ENCODE measurements around the gene ITGB1BP1.

Gene ITGB1BP1

GRCh38 chr2:9423100-9423921, at the start of gene ITGB1BP1, which contains the start of gene CPSF3:
TSS of gene ITGB1BP1 (minus strand) at chr2:9423528. CDS start at chr2:9418697, 4,831 bp downstream.
TSS of gene CPSF3 (plus strand) at chr2:9423654. CDS start at chr2:9423774, 120 bp downstream.
- DNase-seq = peak; percentile 98

DNA sequence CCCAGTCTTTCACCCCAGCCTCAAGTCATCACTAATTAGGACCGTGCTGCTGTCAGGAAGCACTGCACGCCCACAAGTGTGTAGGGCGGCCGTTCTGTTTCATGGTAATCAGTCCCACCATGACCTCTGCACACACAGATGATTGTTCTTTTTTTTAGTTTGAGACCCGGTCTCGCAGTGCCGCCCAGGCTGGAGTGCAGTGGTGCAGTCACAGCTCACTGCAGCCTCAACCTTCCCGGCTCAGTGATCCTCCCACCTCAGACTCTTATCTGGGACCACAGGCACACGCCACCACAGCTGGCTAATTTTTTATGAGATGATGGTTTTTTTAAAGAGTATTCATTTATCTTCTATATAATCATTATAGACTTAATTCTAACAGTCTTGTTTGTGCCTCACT, 49.2 kb upstream of the ITGB1BP1 start:
- DNase-seq = no peak

DNA sequence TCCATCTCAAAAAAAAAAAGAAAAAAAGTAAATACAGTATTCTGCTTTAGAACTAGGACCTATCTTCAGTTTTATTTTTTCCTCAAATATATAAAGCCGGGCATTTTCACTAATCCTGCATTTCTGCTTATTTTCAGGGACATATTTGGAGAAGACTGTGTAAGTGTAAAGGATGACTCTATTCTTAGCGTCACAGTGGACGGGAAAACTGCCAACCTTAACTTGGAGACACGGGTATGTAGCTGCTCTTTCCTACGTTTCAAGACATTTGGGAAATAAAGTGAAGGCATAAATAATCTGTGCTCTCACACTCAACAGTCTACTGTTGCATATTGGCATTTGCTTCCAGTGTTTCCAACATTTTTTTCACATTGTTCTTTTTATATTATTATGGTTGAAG, 47.9 kb upstream of the ITGB1BP1 start:
- DNase-seq = no peak

- DNase-seq = no peak
Measured at GRCh38 chr2:9467687-9468086, 44.4 kb upstream of the ITGB1BP1 start.

DNA sequence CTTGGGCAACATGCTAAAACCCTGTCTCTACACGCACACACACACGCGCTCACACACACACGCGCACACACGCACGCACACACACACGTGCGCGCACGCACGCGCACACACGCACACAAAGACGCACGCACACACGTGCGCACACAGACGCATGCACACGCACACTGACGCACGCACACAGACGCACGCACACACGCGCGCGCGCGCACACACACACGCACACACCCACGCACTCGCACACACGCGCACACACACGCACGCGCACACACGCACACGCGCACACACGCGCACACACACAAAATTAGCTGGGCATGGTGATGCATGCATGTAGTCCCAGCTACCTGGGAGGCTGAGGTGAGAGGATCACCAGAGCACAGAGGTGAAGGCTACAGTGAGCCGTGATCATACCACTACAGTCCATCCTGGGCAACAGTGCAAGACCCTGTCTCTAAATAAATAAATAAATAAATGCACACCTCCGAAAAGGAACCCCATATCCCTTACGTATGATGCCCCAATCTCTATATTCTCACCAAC, 42.9 kb upstream of the ITGB1BP1 start:
- no peak for DNase-seq

- DNase-seq = no peak
Measured at GRCh38 chr2:9465170-9465569, 41.8 kb upstream of the ITGB1BP1 start.

DNA sequence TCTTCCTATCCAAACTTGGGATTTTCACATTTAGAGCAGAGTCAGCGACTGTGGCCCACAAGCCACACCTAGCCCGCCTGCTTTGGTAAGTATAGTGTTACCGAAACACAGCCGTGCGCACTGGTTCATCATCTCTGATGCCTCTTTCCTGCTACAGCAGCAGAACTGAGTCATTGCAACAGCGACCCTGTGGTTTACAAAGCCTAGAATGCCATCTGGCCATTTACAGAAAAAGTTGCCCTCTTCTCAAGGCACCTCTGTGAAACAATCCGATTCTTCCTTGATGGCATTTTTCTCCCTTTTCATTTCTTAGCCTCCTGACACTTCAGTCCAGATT, 40.3 kb upstream of the ITGB1BP1 start:
- DNase-seq = no peak

- DNase-seq = no peak
Measured at GRCh38 chr2:9462886-9463697, 39.8 kb upstream of the ITGB1BP1 start.

DNA sequence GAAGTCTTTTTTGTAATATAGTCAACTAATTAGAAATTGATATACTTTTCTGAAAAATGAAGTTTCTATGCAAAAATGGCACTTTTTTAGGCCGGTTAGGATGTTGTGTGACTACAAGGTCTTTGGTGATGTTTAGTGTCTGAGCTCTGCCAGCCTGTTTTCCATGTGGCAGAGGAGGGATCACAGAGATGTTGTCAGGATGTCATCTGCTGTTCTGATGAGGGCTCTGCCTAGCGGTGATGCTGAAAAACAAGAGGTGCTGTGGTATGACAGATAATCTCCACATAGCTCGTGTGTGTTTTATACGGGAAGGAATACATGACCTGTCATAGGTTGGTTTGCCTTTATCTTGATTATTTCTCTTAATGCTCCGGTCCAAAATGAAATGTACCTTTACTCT, 39.0 kb upstream of the ITGB1BP1 start:
- no peak for DNase-seq

GRCh38 chr2:9461079-9461478, 37.8 kb upstream of the ITGB1BP1 start:
- no peak for DNase-seq

GRCh38 chr2:9460441-9461017, 37.2 kb upstream of the ITGB1BP1 start:
- DNase-seq = no peak

DNA sequence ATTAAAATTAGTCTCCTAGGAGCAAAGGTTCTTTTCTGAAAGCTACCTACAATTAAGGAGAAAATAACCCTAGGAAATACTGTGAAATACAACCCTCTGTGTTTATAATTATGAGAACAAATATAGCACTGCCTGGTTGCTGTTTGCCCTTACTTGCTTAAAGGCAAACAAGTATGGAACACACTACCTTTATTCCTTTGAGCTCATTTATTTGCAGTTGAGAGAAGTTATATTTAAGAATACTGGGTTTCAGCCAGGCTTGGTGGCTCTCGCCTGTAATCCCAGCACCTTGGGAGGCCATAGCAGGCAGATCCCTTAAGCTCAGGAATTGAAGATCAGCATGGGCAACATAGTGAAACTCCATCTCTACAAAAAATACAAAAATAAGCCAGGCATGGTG, 27.9 kb upstream of the ITGB1BP1 start:
- no peak for DNase-seq

GRCh38 chr2:9445089-9445488, 21.8 kb upstream of the ITGB1BP1 start:
- no peak for DNase-seq

- no peak for DNase-seq
Measured at GRCh38 chr2:9443526-9443925, 20.2 kb upstream of the ITGB1BP1 start.

DNA sequence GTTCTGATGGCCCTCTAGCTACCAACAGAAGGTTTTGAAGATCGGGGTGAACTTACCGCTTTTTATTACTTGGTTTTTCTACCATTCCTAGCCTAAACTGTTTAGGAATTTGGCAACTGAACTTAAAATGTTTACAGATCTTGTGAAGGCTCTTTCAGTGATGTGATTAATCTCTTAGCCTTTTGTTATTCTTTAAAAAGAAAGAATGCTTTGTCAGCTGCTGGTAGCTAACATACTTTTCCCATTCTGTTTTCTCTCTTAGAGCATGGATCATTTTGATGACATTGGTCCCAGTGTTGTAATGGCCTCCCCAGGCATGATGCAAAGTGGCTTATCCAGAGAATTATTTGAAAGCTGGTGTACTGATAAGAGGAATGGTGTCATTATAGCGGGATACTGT, 18.2 kb upstream of the ITGB1BP1 start:
- no peak for DNase-seq

GRCh38 chr2:9440058-9440727, 16.9 kb upstream of the ITGB1BP1 start:
- no peak for DNase-seq

- no peak for DNase-seq
Measured at GRCh38 chr2:9439536-9439935, 16.2 kb upstream of the ITGB1BP1 start.

- no peak for DNase-seq
Measured at GRCh38 chr2:9434489-9434888, 11.2 kb upstream of the ITGB1BP1 start.

DNA sequence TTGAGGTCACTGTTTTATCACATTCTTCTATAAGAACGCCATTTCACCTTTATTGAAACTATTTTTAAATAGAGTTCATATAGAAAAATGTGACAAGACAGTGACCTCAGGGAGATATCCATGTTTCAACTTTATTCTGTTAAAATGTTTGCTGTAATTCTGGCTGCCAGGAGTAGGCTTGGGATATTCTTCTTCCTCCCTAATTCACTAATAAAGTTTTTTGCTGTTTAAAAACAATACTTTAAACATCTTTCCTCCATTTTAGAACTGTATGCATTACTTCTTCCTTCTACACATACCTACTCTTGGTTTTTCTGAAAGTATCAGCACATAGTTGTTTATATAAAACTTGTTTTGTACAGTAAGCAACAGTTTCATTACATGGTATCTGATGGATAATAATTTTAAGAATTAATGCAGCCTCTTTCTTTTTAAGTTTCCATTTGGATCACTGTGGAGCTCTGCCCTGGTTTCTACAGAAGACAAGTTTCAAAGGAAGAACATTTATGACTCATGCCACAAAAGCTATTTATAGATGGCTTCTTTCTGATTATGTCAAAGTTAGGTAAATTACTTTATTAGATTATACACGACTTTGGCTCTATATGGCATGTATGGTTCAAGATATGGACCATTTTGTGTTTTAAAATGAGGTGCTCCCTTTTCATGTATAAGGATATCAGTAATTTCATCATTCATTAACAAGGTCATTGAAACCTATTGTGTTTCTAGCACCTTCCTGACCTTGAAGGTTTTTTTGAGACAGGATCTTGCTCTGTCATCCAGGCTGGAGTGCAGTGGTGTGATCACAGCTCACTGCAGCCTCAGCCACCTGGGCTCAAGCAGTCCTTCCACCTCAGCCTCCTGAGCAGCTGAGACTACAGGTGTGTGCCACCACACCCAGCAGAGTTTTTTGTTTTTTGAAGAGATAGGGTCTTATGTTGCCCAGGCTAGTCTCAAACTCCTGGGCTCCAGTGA, 7.3 kb upstream of the ITGB1BP1 start:
- no peak for DNase-seq

DNA sequence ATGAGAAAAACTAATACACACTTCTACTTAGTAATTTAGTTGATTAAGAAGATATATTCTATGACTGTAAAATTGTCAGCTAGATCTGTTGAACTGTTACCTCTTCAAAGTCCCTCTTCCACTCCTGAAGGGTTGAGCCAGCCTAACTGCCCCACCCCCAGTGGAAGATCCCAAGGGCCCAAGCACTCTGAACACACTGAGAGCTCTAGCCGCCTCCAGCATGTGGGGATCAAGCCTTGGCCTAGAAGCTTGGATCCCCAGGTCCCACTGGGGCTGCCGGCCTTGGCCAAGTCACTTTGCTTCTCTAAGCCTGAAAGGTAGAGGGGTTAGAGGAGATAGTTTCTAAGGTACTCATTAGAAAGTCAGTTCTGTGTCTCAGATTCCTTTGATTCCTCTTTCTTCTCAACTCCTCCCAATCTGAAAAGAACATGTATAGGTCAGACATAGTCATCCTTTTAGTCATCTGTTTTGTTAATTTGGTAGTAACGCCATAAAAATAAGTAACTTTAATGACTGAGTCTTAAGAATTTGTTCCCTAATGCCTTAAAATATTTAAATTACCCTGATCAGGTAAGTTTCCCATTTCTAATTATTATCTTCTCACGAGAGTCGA, 5.7 kb upstream of the ITGB1BP1 start:
- DNase-seq = no peak

Measured in stimulated activated CD4-positive, alpha-beta T cell treated with anti-CD3 and anti-CD28 coated beads, Interleukin-2, amount 100 ng/mL, for 24 hours (primary cell).